ENCODE measurements around the gene HMX2. TPM values are rescaled to one million over a fixed set of nuclear protein-coding genes. Genes with fewer than 3 reads are reported as not detected.
"Not testable (repeated sequence)": the region's sequence is repeated elsewhere in the genome, so short reads cannot be mapped to it uniquely, and the experiment has no call there.

Gene HMX2
- total and polyA plus RNA-seq, 3 experiments from 2014 or later: not detected

GRCh38 chr10:123175389-123176387, 27.8 kb downstream of the HMX2 start:
- H3K27ac ChIP-seq (ENCODE audit: low read depth, low read length): no peak overlapping the region
- H3K9me3 ChIP-seq (ENCODE audit: low read length): no peaks in the 10 kb centered on the region
- no peaks in the 10 kb centered on the region for H3K27me3 Mint-ChIP-seq
- H3K4me3 ChIP-seq (ENCODE audit: low read length): no peak overlapping the region
- peak overlapping the region in 1 of 7 donors; percentile 68 for H3K4me3 Mint-ChIP-seq
- H3K27ac Mint-ChIP-seq: peak overlapping the region in 1 of 8 donors; percentile 63
- ChIA-PET POLR2A (no interaction called here), CTCF (no interaction called here)
- H3K36me3 ChIP-seq (ENCODE audit: insufficient read depth, low read length): no peaks in the 10 kb centered on the region
- H3K36me3 Mint-ChIP-seq: peaks cover 33 to 72% (median 34%) of the 10 kb centered on the region in 3 donors
- peaks cover 10 to 51% (median 20%) of the 10 kb centered on the region in 3 donors for H3K4me1 Mint-ChIP-seq
- H3K27me3 ChIP-seq (ENCODE audit: insufficient read depth, low read length, poor library complexity, severe bottlenecking): no peaks in the 10 kb centered on the region
- no peak for DNase-seq
- H3K4me1 ChIP-seq (ENCODE audit: insufficient read depth, low read length): no peaks in the 10 kb centered on the region
- peaks cover 0 to 5% (median 2%) of the 10 kb centered on the region in 5 donors for H3K9me3 Mint-ChIP-seq

- peaks cover 9 to 34% (median 20%) of the 10 kb centered on the region in 3 donors for H3K4me1 Mint-ChIP-seq
- H3K27me3 ChIP-seq (ENCODE audit: insufficient read depth, low read length, poor library complexity, severe bottlenecking); H3K9me3 Mint-ChIP-seq; POLR2A ChIA-PET; H3K36me3 ChIP-seq (ENCODE audit: insufficient read depth, low read length); H3K4me3 Mint-ChIP-seq; H3K4me1 ChIP-seq (ENCODE audit: insufficient read depth, low read length); H3K4me3 ChIP-seq (ENCODE audit: low read length); DNase-seq; CTCF ChIA-PET; H3K9me3 ChIP-seq (ENCODE audit: low read length); H3K27me3 Mint-ChIP-seq; H3K27ac ChIP-seq (ENCODE audit: low read depth, low read length): not testable (repeated sequence)
- peaks cover 36 to 58% (median 37%) of the 10 kb centered on the region in 3 donors for H3K36me3 Mint-ChIP-seq
- H3K27ac Mint-ChIP-seq: peak overlapping the region in 1 of 8 donors; percentile 36
Measured at GRCh38 chr10:123178390-123178789, 30.5 kb downstream of the HMX2 start.

- peaks cover 14 to 22% (median 17%) of the 10 kb centered on the region in 5 donors for H3K9me3 Mint-ChIP-seq
- H3K36me3 Mint-ChIP-seq: peaks cover 33 to 57% (median 50%) of the 10 kb centered on the region in 3 donors
- POLR2A ChIA-PET: no interaction called here
Measured at GRCh38 chr10:123180101-123181090, 32.5 kb downstream of the HMX2 start.

GRCh38 chr10:123183724-123184123, 35.8 kb downstream of the HMX2 start:
- H3K27ac ChIP-seq (ENCODE audit: low read depth, low read length): no peak overlapping the region
- Mint-ChIP-seq H3K36me3 (peaks cover 38 to 53% (median 41%) of the 10 kb centered on the region in 3 donors), H3K9me3 (peaks cover 14 to 22% (median 16%) of the 10 kb centered on the region in 5 donors), H3K4me1 (peaks cover 0 to 12% (median 4%) of the 10 kb centered on the region in 3 donors), H3K4me3 (no peak overlapping the region), H3K27me3 (peaks cover 0 to 1% of the 10 kb centered on the region in 2 donors), H3K27ac (no peak overlapping the region)
- H3K4me1 ChIP-seq (ENCODE audit: insufficient read depth, low read length): no peaks in the 10 kb centered on the region
- POLR2A ChIA-PET: no interaction called here
- H3K4me3 ChIP-seq (ENCODE audit: low read length): no peak overlapping the region
- CTCF ChIA-PET: no interaction called here
- no peaks in the 10 kb centered on the region for H3K9me3 ChIP-seq (ENCODE audit: low read length)
- no peak for DNase-seq
- peaks cover 4% of the 10 kb centered on the region for H3K36me3 ChIP-seq (ENCODE audit: insufficient read depth, low read length)
- no peaks in the 10 kb centered on the region for H3K27me3 ChIP-seq (ENCODE audit: insufficient read depth, low read length, poor library complexity, severe bottlenecking)

More at GRCh38 chr10:123180101-123181090, 32.5 kb downstream of the HMX2 start:
- peak overlapping the region in 1 of 8 donors; percentile 38 for H3K27ac Mint-ChIP-seq
- H3K9me3 ChIP-seq (ENCODE audit: low read length): no peaks in the 10 kb centered on the region
- H3K36me3 ChIP-seq (ENCODE audit: insufficient read depth, low read length): no peaks in the 10 kb centered on the region
- H3K4me3 Mint-ChIP-seq: no peak overlapping the region
- DNase-seq: no peak
- H3K4me1 Mint-ChIP-seq: peaks cover 1 to 16% (median 5%) of the 10 kb centered on the region in 3 donors
- peaks cover 0 to 1% of the 10 kb centered on the region in 2 donors for H3K27me3 Mint-ChIP-seq
- H3K4me3 ChIP-seq (ENCODE audit: low read length): no peak overlapping the region
- no peak overlapping the region for H3K27ac ChIP-seq (ENCODE audit: low read depth, low read length)
- CTCF ChIA-PET: interaction anchor here (1.3 kb wide), 1 partner anchor 47 kb away, joined by 4 read pairs; no protein-coding TSS in a partner anchor
- no peaks in the 10 kb centered on the region for H3K4me1 ChIP-seq (ENCODE audit: insufficient read depth, low read length)
- no peaks in the 10 kb centered on the region for H3K27me3 ChIP-seq (ENCODE audit: insufficient read depth, low read length, poor library complexity, severe bottlenecking)

GRCh38 chr10:123187781-123188180, 39.8 kb downstream of the HMX2 start:
- peaks cover 4% of the 10 kb centered on the region for H3K36me3 ChIP-seq (ENCODE audit: insufficient read depth, low read length)
- H3K27ac Mint-ChIP-seq: no peak overlapping the region
- CTCF ChIA-PET: no interaction called here
- DNase-seq: no peak
- no peak overlapping the region for H3K4me3 Mint-ChIP-seq
- POLR2A ChIA-PET: no interaction called here
- peaks cover 0 to 1% of the 10 kb centered on the region in 2 donors for H3K27me3 Mint-ChIP-seq
- H3K27ac ChIP-seq (ENCODE audit: low read depth, low read length): no peak overlapping the region
- no peaks in the 10 kb centered on the region for H3K27me3 ChIP-seq (ENCODE audit: insufficient read depth, low read length, poor library complexity, severe bottlenecking)
- H3K36me3 Mint-ChIP-seq: peaks cover 42 to 80% (median 55%) of the 10 kb centered on the region in 3 donors
- H3K4me3 ChIP-seq (ENCODE audit: low read length): no peak overlapping the region
- no peaks in the 10 kb centered on the region for H3K9me3 ChIP-seq (ENCODE audit: low read length)
- no peaks in the 10 kb centered on the region for H3K4me1 ChIP-seq (ENCODE audit: insufficient read depth, low read length)
- peaks cover 3 to 12% (median 7%) of the 10 kb centered on the region in 3 donors for H3K4me1 Mint-ChIP-seq
- peaks cover 14 to 22% (median 16%) of the 10 kb centered on the region in 5 donors for H3K9me3 Mint-ChIP-seq

- peaks cover 1 to 3% (median 3%) of the 10 kb centered on the region in 3 donors for H3K4me1 Mint-ChIP-seq
- H3K9me3 Mint-ChIP-seq: no peaks in the 10 kb centered on the region
- CTCF ChIA-PET: interaction anchor here (1.6 kb wide), 1 partner anchor 24 kb away, joined by 3 read pairs; no protein-coding TSS in a partner anchor
- no peak for DNase-seq
- POLR2A ChIA-PET: no interaction called here
- no peaks in the 10 kb centered on the region for H3K27me3 Mint-ChIP-seq
- no peak overlapping the region for H3K27ac ChIP-seq (ENCODE audit: low read depth, low read length)
- H3K36me3 Mint-ChIP-seq: peaks cover 18 to 70% (median 24%) of the 10 kb centered on the region in 3 donors
- peaks cover under 1% of the 10 kb centered on the region for H3K36me3 ChIP-seq (ENCODE audit: insufficient read depth, low read length)
- no peaks in the 10 kb centered on the region for H3K9me3 ChIP-seq (ENCODE audit: low read length)
- H3K27me3 ChIP-seq (ENCODE audit: insufficient read depth, low read length, poor library complexity, severe bottlenecking): no peaks in the 10 kb centered on the region
- H3K4me3 ChIP-seq (ENCODE audit: low read length): no peak overlapping the region
- H3K4me1 ChIP-seq (ENCODE audit: insufficient read depth, low read length): no peaks in the 10 kb centered on the region
- H3K27ac Mint-ChIP-seq: peak overlapping the region in 1 of 8 donors; percentile 19
- no peak overlapping the region for H3K4me3 Mint-ChIP-seq
Measured at GRCh38 chr10:123191886-123192285, 44.0 kb downstream of the HMX2 start.

- Mint-ChIP-seq H3K4me3 (no peak overlapping the region), H3K4me1 (peaks cover 0 to 3% (median 3%) of the 10 kb centered on the region in 3 donors), H3K36me3 (peaks cover 17 to 57% (median 19%) of the 10 kb centered on the region in 3 donors), H3K9me3 (no peaks in the 10 kb centered on the region), H3K27me3 (no peaks in the 10 kb centered on the region), H3K27ac (no peak overlapping the region)
- Histone ChIP-seq H3K27ac (ENCODE audit: low read depth, low read length) (no peak overlapping the region), H3K9me3 (ENCODE audit: low read length) (no peaks in the 10 kb centered on the region), H3K27me3 (ENCODE audit: insufficient read depth, low read length, poor library complexity, severe bottlenecking) (no peaks in the 10 kb centered on the region), H3K4me1 (ENCODE audit: insufficient read depth, low read length) (no peaks in the 10 kb centered on the region), H3K36me3 (ENCODE audit: insufficient read depth, low read length) (no peaks in the 10 kb centered on the region), H3K4me3 (ENCODE audit: low read length) (no peak overlapping the region)
- no peak for DNase-seq
- POLR2A ChIA-PET: no interaction called here
- CTCF ChIA-PET: no interaction called here
Measured at GRCh38 chr10:123194056-123194455, 46.1 kb downstream of the HMX2 start.

All from CD8-positive, alpha-beta memory T cell (primary cell).